Measurements from ENCODE around the gene ZNF14.
A peak's percentile ranks its signal among the peaks of the same experiment; 100 is the strongest.
"Not testable (repeated sequence)": the region's sequence is repeated elsewhere in the genome, so short reads cannot be mapped to it uniquely, and the experiment has no call there.

ZNF14 gene

GRCh38 chr19:19732579-19733501 is at the start of gene ZNF14:
Gene ZNF14 (minus strand): TSS chr19:19733112. CDS start chr19:19732958, 154 bp downstream.
- peak; percentile 92 for DNase-seq

GRCh38 chr19:19781791-19782190 is 48.9 kb upstream of the ZNF14 start:
- peak; percentile 2 for DNase-seq

- no peak for DNase-seq
Measured at GRCh38 chr19:19778666-19779065, 45.8 kb upstream of the ZNF14 start.

- no peak for DNase-seq
Measured at GRCh38 chr19:19777692-19778091, 44.8 kb upstream of the ZNF14 start.

DNA sequence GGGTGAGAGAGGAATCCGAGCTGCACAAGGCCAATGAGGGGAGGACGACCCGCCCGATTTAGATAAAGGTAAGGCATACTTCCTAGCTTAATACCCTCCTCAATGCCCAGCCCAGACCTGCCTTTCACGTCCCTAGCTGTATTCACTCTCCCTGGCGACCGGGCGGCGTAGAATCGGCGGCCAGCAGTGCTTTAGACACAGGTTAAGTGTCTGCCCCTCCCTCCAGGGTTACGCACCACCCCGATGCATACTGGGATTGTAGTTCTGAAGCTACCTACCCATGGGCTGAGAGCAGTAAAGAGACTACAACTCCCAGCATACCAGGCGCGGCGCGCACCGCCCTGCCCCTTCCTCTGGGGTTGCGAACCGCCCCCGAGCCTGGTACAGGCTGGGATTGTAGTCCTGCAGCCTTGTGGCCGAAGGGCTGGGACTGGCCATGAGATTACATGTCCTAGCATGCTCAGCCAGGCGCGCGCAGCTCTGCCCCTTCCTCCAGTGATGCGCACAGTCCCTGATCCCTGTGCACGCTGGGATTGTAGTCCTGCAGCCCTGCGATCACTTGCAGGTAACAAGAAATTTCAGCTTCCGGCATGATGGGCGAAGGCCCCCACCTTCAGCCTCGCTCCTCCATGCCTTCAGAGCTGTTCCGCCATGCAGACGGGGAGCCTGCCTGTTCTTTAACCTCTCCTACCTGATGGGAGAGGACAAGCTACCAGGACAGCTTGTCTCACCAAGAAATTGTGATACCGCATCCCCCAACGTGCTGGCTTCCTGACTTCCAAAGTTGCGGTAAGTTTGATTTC is 43.5 kb upstream of the ZNF14 start:
- DNase-seq = peak; percentile 96

DNA sequence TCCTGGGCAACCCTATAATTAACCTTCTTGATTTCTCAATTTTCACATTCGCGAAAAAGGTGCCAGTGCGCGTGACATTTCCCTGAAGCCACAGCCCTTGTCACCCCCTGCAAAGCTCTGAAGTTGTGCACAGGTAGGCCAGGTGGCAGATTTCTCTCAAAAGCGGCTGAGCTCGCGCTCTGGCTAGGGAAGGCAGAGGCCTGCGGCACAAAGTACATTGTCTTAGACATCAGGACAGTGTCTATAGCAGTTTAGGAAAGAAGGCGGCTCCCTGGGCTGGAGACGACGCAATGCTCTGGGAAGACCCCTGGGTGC is 42.9 kb upstream of the ZNF14 start:
- DNase-seq = no peak

DNA sequence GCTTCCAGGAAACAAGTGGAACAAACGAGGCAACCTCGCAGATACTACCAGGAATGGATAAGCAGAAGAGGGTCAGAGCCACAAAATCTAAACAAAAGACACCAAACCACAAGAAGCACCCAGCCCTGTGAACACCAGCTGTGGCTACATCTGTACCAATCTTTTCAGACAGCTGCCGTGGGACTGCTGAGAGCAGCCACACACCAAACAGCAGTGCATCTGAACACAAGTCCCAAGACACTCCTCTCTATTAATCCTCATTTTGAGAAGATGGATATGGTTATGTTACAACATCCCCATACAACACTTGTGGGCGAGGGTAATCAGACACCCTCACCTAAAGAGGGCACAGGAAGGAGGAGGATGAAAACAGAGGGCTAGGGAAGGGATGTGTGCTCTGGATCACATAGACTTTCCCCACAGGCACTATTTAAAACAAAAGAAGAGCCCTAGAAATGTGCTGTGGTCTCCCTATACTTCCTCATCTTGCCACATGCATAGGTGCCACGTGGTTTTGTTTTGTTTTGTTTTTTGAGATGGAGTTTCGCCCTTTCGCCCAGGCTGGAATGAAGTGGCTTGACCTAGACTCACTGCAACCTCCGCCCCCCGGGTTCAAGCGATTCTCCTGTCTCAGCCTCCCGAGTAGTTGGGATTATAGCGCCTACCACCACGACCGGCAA is 41.6 kb upstream of the ZNF14 start:
- no peak for DNase-seq

- DNase-seq = not testable (repeated sequence)
Measured at GRCh38 chr19:19771963-19772362, 39.1 kb upstream of the ZNF14 start.

- not testable (repeated sequence) for DNase-seq
Measured at GRCh38 chr19:19769971-19770370, 37.1 kb upstream of the ZNF14 start.

GRCh38 chr19:19758164-19758563 is 25.3 kb upstream of the ZNF14 start:
- DNase-seq = no peak

GRCh38 chr19:19752760-19753403 is 20.0 kb upstream of the ZNF14 start:
- no peak for DNase-seq

DNA sequence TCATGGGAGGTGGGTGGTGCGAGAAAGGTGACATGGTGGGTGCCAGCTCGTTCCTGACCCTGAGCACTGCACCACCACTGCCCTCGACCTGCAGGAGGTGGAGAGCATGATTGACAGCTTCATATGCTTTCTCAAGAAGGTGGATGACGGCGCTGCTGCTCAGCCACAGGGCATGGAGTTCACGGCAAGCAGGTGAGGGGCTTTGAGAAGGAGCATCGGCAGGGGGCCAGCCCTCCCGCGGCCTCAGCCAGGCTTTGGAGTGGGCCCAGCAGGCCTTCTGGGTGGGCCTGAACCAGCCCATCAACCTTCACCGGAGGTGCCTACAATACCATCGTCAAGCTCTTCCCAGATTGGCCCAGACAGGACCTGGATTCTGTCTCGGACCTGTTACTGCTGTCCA is 18.9 kb upstream of the ZNF14 start:
- DNase-seq = no peak

DNA sequence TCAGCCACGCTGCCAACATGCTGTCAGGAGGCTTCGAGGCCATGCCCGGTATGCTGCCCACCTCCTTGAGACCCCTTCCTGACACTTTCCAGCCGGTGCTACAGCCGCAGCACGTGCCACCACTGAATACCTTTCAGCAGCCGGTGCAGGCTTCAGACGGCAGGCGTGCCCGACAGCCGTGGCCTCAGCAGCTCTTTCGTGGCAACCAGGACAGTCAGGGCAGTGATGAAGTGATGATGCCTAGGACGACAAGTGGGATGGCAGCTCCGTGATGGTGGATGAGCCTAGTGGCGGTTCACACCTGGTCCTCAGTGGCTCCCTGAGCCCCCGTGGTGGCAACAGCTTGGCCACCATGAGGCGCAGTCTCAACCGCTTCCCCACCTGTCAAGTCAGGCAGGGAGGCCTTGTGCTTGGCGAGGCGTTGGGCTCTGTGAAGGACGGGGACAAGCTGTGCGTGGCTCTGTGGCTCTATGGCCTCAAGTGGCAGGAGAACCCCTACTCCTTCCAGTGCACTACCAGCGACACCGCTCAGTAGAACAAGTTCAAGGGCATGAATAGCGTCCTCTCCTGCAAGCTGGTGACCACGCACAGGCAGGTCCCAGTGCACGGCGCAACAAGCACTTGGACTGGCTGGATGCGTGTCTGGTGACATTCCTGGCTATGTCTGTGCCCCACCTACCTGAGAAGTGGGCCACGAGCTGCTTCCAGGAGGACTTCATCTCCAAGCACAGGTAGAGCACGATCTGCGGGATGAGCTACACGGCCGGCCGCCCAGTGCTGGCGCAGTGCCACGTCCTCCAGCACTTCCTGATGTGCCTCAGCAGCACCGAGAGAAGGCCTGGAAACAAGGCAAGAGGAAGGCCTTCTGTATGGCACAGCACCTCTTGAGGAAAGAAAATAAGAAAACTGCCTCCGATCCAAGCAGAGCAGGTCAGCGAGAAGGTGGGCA is 18.2 kb upstream of the ZNF14 start:
- DNase-seq = no peak

DNA sequence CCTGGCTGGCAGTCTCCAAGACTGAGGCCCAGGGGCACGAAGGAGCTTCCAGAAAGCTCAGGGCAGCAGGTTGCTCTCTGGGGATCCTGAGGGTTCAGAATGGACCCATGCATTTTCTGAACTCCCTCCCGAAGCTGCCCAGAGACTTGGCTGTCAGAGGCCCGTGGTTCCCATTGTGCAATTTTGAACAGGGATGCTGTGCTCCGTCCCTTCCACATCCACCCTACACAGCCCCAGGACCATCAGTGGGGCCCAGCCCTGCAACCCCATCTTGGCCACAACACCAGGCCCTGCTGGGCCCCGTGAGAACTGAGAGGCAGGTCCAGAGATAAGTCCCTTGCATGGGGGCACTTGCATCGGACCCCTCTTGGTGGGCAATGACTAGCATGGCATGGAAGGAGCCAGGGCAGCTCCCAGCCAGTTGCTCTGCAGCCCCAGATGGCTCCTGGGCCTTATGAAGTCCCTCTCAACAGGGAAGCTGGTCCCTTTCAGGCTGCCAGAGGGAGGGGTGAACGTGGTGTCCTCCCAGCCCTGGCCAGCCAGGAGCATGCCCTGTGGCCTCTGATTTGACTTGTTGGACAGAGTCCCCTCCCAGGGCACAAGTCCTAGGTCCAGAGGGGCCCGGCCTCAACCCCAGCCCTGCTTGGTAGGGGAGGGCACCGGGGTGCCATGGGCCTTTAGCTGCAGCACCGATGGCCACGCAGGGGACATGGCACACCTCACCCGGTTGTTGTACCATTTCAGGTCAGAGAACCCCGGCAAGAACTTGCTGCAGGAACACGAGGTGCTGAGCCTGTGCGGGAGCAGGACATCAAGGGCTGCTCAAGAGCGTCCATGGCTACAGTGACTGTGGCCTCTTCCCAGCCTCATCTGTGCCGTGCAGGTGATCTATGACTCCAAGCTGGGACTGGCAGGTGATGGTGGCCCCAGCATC is 17.3 kb upstream of the ZNF14 start:
- DNase-seq = no peak

- no peak for DNase-seq
Measured at GRCh38 chr19:19749117-19749907, 16.4 kb upstream of the ZNF14 start.

DNA sequence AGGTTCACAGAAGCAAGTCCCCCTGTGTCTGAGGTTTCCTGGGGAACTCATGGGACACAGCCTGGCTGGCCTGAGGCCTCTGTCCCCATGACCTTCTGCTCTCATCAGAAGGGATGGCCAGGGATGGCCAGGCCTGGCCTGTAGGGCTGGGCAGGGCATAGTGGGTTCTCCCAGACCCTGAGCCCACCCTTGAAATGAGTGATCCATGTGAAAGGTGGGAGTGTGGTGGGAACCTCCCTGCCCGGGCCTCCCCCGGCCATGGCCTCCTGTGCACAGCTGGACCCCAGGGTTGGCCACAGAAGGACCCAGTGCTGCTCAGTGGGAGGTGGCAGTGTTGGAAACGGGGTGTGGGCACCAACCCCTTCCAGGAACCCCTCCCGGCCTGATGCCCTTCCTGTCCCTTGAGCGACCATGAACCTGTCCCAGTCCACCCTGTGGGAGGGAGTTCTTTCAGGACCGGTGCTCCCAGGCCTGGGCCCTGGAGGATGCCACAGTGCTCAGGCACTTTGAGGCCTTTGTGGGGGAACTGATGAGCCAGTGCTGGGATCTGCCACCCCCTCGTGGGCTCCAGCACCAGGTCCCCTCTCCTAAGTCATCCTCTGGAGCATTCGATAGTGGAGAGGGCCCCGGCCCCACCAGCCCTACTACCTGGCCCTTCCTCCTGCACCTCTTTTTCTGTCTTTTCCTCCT is 15.5 kb upstream of the ZNF14 start:
- DNase-seq = no peak

GRCh38 chr19:19747357-19748220 is 14.7 kb upstream of the ZNF14 start:
- no peak for DNase-seq

All from fibroblast of skin of right biceps (primary cell).